ENCODE results near the gene RGP1. TPM values are rescaled to one million over a fixed set of nuclear protein-coding genes. Genes with fewer than 3 reads are reported as not detected.

Gene RGP1
- total and polyA plus RNA-seq, 9 of the 15 experiments (the other 6 are each of a cell fraction or from before 2014, with no cell fraction given), result 0.42 to 13.8 (median 6.7) TPM

DNA sequence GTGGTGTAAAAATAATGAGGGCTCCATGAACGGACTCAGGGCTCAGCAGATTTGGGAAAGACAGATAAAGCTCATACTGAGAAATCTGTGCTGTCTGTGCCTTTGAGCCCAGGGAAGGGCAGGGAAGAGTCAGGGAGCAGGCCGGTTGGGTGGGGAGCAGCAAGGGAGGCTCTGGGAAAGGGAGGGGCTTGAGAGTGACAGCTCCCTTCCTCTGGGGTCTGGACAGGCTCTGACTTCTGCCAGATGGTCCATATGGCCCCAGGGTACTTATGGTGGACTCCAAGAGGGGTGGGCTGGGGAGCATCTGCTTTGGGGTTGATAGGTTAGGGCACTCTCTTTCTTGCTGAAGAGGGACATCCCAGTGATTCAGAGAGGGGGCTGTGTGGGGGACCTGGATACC, 44.4 kb downstream of the RGP1 start:
- Histone ChIP-seq H3K4me2 (ENCODE audit: insufficient read depth, low read length) (no peak overlapping the region), H3K27me3 (ENCODE audit: control insufficient read depth in 2 of 2, insufficient read depth in 2 of 2, low read length in 2 of 2) (no peaks in the 10 kb centered on the region), H4K20me1 (replicated peaks; ENCODE audit: control insufficient read depth, insufficient read depth, low read length) (no peaks in the 10 kb centered on the region), H3K4me3 (no peak overlapping the region), H3K9me1 (ENCODE audit: control insufficient read depth, insufficient read depth, low read length) (no peaks in the 10 kb centered on the region), H3K36me3 (ENCODE audit: control insufficient read depth, insufficient read depth, low read length) (peaks cover 6% of the 10 kb centered on the region; the same call in 2 of the 3 replicates), H3K4me1 (replicated peaks in 1 of 2; ENCODE audit: control insufficient read depth in 2 of 2, insufficient read depth in 2 of 2, low read length in 2 of 2) (peaks cover 9 to 18% of the 10 kb centered on the region in 2 experiments; a peak in 4 of 5 replicates), H3K9me3 (replicated peaks; ENCODE audit: control insufficient read depth, insufficient read depth, low read depth, low read length) (no peaks in the 10 kb centered on the region), H3K9ac (ENCODE audit: insufficient read depth in 1 of 2, low read depth in 2 of 2, low read length in 2 of 2) (no peak overlapping the region), H3K27ac (ENCODE audit: extremely low read depth, low read depth, low read length) (no peak overlapping the region), H3K79me2 (ENCODE audit: control insufficient read depth, insufficient read depth, low read length) (no peaks in the 10 kb centered on the region), H2AFZ (ENCODE audit: low read depth, low read length) (no peak overlapping the region)
- intact Hi-C loops (cut with micrococcal nuclease), result no loop called here
- FAIRE-seq (no peak), DNase-seq (ENCODE audit: extremely low read depth in 1 of 4, low spot score in 3 of 4) (no peak), ATAC-seq (no peak)
- WGBS (ENCODE audit: insufficient coverage, low coverage, missing lambda C conversion rate), result 55% methylated on average over 2 of the region's 2 CpGs
- ChIA-PET CTCF (ENCODE audit: low intra/inter-chr PET ratio) (no interaction called here), POLR2A (interaction anchor here (0.6 to 0.7 kb wide), 2 partner anchors 8 to 682 kb away, joined by 3 read pairs; no protein-coding TSS in a partner anchor)
- in situ Hi-C loops (cut with MboI), result loop anchor here (10.0 kb wide), 1 partner anchor 91 kb away; no protein-coding TSS in a partner anchor
- BruUV-seq (replicated peaks), result no TSS peak
- TF ChIP-seq NCOA6 (IDR thresholded peaks at IDR 0.05), result no peak
- no peak for TF ChIP-seq CHD7 (IDR thresholded peaks at IDR 0.05; ENCODE audit: low read depth, low read length)
- TF ChIP-seq HNRNPUL1 (IDR thresholded peaks at IDR 0.05; ENCODE audit: low read length), result no peak
- TF ChIP-seq, protein P1, sequence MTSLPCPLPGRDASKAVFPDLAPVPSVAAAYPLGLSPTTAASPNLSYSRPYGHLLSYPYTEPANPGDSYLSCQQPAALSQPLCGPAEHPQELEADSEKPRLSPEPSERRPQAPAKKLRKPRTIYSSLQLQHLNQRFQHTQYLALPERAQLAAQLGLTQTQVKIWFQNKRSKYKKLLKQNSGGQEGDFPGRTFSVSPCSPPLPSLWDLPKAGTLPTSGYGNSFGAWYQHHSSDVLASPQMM (CRISPR knock-in tag; IDR thresholded peaks at IDR 0.05), result no peak
- no peak for TF ChIP-seq NFXL1 (CRISPR knock-in tag; IDR thresholded peaks at IDR 0.05)
- no peak for TF ChIP-seq POLR2AphosphoS5 (IDR thresholded peaks at IDR 0.05; ENCODE audit: control insufficient read depth, insufficient read depth, low read depth, low read length)
- TF ChIP-seq, protein P2, sequence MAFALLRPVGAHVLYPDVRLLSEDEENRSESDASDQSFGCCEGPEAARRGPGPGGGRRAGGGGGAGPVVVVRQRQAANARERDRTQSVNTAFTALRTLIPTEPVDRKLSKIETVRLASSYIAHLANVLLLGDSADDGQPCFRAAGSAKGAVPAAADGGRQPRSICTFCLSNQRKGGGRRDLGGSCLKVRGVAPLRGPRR (CRISPR knock-in tag; IDR thresholded peaks at IDR 0.05), result no peak
- TF ChIP-seq ZNF274 (IDR thresholded peaks at IDR 0.05; ENCODE audit: borderline replicate concordance, low read depth, low read length), result no peak
- TF ChIP-seq NCOA2 (IDR thresholded peaks at IDR 0.05; ENCODE audit: partially characterized antibody in 2 of 2), result no peak
